Measurements from ENCODE around the gene TRIOBP.
A peak's percentile ranks its signal among the peaks of the same experiment; 100 is the strongest.
"Not testable (repeated sequence)": the region's sequence is repeated elsewhere in the genome, so short reads cannot be mapped to it uniquely, and the experiment has no call there.

TRIOBP gene

GRCh38 chr22:37777122-37777687, 80.4 kb downstream of the TRIOBP start:
- no peak for DNase-seq

GRCh38 chr22:37778370-37779009, 81.6 kb downstream of the TRIOBP start:
- DNase-seq, result no peak

- no peak for DNase-seq
Observed at GRCh38 chr22:37781434-37782059, 84.7 kb downstream of the TRIOBP start.

- DNase-seq, result no peak
Observed at GRCh38 chr22:37782340-37783168, 85.7 kb downstream of the TRIOBP start.

GRCh38 chr22:37784829-37785495, 88.1 kb downstream of the TRIOBP start:
- no peak for DNase-seq

- no peak for DNase-seq
Observed at GRCh38 chr22:37790234-37790633, 93.4 kb downstream of the TRIOBP start.

- DNase-seq, result no peak
Observed at GRCh38 chr22:37792494-37792893, 95.6 kb downstream of the TRIOBP start.

GRCh38 chr22:37794376-37794775, 97.5 kb downstream of the TRIOBP start:
- no peak for DNase-seq

- no peak for DNase-seq
Observed at GRCh38 chr22:37796079-37796478, 99.2 kb downstream of the TRIOBP start.

- not testable (repeated sequence) for DNase-seq
Observed at GRCh38 chr22:37797259-37797658, 100.4 kb downstream of the TRIOBP start.

GRCh38 chr22:37797874-37798500, 101.1 kb downstream of the TRIOBP start:
- no peak for DNase-seq

GRCh38 chr22:37799979-37800378, 103.1 kb downstream of the TRIOBP start:
- DNase-seq, result not testable (repeated sequence)

- DNase-seq, result no peak
Observed at GRCh38 chr22:37801946-37802309, 105.1 kb downstream of the TRIOBP start.

GRCh38 chr22:37802310-37803194, 105.7 kb downstream of the TRIOBP start:
- peak; percentile 39 for DNase-seq

- DNase-seq, result no peak
Observed at GRCh38 chr22:37803195-37803638, 106.4 kb downstream of the TRIOBP start.

GRCh38 chr22:37803639-37804351, 106.9 kb downstream of the TRIOBP start:
- DNase-seq, result no peak

GRCh38 chr22:37804352-37804880, 107.6 kb downstream of the TRIOBP start:
- no peak for DNase-seq

GRCh38 chr22:37804881-37805809, 108.3 kb downstream of the TRIOBP start:
- DNase-seq, result peak; percentile 77

GRCh38 chr22:37805810-37806277, 109.0 kb downstream of the TRIOBP start:
- DNase-seq, result no peak

Data from activated naive CD4-positive, alpha-beta T cell treated with anti-CD3 and anti-CD28 coated beads, Interleukin-2, amount 50 U/mL, for 16 hours (primary cell).